NCI-H2227 (cell line): ENCODE measurements around the gene TOX3.

ENCODE experiments used
- DNase-seq: peaks from one replicate; lab custom pipeline; 2025; ENCODE audit not compliant: unreplicated experiment; lab: John Stamatoyannopoulos, UW

Gene TOX3

DNA sequence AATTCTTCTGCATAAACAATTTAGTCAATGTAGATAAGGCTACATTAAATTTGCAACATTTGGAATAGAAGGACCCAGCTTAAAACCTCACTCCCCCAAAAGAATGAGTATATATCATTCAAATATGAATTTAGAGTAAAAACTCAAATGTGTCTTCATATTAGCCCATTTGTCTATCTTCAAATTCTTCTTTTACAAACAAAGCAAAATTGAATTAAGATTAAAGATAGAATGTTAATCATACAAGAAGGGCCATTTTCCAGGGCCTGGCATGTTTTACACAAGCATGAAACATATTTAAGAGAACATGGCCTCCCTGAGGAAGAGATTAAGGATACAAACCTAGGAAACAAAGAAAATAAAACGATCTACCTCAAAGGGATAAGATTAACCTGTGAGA is 8.4 kb downstream of the TOX3 start:
- DNase-seq, result no peak

DNA sequence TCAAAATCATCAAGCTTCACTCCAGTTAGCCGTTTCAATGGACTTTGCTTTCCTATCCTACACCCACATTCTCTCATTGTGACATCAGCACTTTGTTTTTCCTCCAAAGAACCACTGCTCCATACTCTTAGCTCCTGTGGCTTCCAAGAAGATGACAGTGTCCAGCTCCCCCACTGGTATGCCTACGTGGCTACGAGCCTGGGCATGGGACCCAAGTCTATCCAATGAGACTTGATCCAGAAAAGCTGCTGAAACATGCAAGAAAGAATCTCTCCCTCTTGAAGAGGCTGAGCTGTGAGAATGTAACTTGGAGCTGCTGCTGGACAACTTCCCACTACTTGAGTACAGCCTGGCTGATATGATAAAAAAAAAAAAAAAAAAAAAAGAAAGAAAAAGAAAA is 9.4 kb downstream of the TOX3 start:
- no peak for DNase-seq

DNA sequence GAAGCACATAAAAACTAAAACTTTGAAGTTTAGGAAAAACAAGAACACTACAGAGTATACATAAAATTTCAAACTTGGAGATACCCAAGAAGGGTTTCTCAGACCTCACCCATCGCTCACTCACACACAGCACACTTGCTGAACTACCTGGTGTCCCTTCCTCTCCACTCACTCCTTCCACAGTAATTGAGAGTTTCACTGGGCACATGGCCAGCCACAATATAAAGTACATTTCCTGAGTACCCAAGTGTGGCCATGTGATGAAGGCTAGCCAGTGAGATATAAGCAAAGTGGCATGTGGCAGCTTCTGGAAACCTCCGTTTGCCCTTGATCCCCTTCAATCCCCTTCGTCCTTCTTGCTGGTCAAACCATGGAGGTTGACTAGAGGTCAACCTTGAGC is 11.9 kb downstream of the TOX3 start:
- DNase-seq, result no peak

DNA sequence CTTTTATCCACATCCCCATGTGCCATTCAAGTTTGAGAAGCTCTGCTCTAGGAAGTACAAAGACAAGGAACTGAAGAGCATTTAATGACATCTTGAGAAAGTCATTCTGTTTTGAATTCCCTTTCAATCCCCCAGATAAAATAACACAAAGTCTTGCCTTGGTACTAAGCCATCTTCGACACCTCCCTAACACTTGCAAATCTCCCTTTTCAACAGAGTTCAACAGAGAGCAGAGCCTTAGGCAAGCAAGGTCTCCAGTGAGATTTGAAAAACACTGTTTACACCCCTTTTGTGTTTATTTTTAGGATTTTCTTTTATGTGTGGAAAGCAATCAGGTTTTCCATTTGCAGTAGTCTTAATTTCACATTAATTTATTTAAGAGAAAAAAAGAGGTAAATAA is 13.6 kb downstream of the TOX3 start:
- DNase-seq, result no peak

DNA sequence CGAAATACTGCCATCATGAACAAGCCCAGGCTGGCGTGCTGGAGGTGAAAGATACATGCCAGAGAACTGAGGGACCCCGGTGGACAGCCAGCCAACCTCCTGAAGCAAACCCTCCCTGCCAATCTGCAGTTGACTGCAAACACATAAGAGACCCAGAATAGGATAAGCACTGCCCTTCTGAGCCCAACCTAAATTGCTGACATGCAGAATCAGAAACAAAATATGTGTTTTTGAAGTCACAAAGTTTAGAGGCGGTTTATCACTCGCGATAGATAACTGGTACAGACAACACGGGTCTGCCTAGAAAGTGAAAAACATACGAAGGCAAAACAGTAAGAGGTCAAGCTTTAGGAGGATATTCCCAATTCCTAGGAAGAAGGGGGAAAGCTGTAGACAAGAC is 14.6 kb downstream of the TOX3 start:
- no peak for DNase-seq

DNA sequence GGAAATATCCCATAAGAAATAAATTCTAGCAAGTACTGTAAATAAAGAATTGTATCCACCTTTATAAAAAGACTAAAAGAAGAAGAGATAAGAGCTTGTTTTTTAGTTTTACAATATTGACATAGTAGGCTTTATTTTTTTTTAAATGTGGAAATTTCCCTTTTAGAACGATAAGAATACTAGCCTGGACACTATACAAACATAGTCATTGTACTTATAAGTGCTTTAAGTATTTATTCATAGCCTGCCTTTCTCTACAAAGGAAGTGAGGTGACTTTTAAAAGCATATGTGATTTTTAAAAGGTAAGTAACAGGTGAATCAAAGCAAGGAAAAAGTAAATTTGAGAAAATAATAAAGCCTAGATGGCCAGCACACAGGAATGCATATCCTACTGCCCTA is 17.7 kb downstream of the TOX3 start:
- no peak for DNase-seq

GRCh38 chr16:52528393-52529065 is 18.4 kb downstream of the TOX3 start:
- DNase-seq, result no peak

GRCh38 chr16:52526830-52527229 is 20.1 kb downstream of the TOX3 start:
- no peak for DNase-seq

DNA sequence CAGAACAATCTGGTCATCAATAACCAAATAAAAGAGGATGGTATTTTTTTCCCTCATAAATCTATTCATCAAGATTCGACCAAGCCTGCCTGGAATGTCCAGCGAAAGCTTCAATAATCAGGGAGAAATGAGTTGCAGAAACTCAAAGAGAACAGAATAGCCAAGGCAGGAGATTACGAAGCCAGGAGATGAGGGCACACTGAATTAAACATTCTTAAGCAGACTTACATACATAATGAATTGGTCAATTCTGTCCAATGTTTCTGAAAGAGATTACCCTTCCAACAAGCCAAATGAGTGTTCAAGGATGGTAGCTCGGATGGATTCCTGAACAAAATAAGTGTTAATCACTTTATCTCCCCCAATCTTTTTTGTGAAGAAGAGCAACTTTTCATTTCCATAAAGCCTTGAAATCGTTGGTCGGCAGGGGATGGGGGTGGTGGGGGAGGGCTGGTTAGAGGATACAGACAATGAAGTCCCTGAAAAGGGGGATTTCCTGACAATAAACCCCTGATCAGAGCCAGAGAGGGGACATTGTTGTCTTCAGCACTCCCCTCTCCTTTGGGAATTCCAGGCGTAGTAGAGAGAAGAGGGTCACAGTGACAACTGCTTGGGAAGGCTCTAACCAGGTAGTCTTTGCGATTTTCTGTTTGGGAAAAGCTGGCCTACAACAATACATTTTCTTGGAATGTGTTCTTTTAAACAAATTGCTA is 20.7 kb downstream of the TOX3 start:
- DNase-seq, result no peak

GRCh38 chr16:52521570-52521969 is 25.4 kb downstream of the TOX3 start:
- no peak for DNase-seq

- no peak for DNase-seq
Measured at GRCh38 chr16:52518884-52519283, 28.1 kb downstream of the TOX3 start.

DNA sequence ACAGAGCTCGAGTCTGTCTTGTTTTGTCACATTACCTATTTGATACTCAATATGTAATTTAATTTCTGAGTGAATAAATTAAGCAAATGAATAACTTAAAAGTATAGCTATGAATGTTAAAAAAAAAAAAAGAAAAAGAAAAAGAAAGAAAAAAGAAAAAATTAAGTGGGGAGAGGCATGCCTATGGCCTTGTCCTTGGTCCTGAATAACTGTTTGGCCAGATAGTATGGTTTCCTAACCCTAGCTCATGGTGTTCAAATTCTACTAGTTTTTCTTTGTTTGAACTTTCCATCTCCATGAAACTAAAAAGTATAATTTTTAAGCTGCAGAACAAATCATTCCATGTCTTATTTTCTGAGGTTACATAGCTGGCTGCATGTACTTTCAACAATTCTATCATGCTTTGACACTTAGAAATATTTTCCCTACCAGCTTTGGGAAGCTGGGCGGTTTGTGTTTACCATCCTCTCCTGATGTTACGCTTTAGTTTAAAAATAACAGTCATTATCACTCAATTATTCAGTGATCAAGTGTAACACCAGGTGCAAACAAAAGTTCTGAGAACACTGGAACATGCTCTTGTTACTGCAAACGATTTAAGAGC is 31.8 kb downstream of the TOX3 start:
- peak; percentile 6 for DNase-seq

GRCh38 chr16:52512297-52512987 is 34.5 kb downstream of the TOX3 start:
- DNase-seq, result no peak

GRCh38 chr16:52501746-52502145 is 45.2 kb downstream of the TOX3 start:
- DNase-seq, result no peak

GRCh38 chr16:52500963-52501362 is 46.0 kb downstream of the TOX3 start:
- DNase-seq, result no peak

DNA sequence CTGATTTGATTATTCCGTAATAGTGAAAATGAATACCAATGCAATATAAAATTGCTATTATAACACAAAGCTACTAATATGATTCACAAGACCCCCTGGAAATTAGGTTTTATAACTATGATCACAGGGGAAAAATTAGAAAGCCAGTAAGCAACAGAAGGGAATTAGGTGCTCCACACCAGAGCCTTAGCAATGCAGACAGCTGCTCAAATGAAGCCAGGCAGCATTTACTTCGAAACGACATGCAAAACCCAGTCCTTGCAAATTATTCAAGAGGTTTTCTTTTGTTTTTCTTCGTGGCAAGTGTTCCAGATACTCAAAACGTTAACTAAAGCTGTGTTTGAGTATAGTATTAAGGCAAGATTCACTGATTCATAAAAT is 47.9 kb downstream of the TOX3 start:
- DNase-seq, result peak; percentile 10

DNA sequence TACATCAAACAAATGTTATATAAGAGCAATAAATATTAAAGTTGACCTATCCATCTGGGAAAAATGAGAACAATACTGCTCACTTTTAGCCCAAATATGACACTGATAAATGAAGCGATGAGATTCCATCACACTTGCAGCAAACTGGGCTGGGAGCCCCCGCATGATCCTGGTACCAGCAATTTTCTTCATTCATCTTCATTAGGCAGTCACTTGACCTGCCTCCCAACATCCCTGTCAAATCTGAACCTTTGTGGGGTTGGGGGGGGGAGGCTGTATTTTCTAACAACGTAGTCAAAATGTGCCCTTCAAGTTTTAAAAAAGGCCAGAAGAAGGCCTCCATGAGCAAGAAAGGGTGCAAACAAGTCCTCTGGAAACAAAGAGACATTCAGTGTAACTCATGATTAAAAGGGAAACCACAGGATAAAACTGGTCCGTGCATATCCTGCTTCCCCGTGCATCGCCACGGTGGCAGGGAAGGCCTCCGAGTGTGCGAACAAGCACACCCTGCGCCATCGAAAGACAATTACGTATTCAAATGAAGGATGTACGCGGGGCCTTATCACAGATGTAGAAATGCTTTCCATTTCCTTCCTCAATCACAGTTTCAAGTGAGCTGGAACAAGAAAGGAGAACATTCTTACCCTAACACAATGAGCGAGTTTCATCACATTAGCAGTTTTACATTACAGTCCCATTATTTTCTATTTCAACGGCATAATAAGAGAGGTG is 48.4 kb downstream of the TOX3 start:
- DNase-seq, result peak; percentile 69

DNA sequence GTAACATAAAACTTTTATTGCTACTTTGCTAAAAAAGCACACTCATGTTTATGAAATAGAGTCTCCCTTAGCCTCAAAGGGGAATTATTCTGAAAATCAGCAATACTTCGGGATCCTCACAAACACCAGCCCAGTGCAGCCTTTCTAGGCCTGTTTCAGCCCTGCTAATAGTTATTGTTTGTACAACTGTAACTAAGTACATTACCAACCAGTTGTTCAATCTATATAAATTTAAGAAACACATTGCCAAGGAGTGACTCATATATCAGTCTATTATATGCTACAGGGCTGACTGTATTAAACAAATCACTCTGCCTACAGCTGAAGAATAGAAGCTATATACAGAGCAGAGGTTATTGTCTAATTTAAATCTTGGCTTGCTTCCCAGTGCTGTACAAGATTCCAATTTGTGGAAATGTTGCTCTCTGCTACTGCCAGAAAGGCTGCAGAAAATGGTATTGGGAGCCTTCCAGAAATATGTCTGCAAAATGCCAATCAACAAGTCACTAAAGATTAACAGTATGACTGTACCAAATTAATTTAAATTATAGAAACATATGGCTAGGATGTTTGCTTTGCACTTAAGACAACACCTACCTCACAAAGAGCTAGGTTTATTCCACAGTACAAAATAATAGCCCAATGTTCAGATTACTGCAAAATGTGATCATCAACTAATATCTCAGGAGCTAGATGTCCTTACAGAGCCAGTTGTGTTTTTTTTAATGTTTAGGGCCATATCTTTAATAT is 49.7 kb downstream of the TOX3 start:
- peak; percentile 80 for DNase-seq

GRCh38 chr16:52496051-52496876 is 50.7 kb downstream of the TOX3 start:
- DNase-seq, result no peak

DNA sequence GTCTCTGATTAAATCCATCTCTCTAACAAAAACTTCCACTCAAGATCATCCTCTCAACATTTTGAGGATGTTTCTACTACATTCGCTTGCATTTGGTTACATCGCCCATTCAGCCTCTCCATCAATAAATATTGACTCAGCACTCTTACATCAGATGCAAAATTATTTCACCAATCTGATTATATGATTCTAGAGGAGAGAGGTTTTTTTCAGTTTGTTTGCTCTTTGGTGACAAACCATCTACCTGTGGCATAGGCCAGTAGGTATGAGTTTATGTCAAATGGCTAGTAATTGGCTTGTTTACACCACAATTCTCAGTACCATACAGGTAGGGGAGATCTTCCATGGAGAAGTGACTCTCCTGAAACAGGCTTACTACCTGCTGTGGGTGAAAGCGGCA is 52.3 kb downstream of the TOX3 start:
- no peak for DNase-seq
